Neural progenitor cell (in vitro differentiated cells): Measurements from ENCODE around the gene ESRRB.

Experiments used
- CTCF ChIP-seq: fragments of 200-600 bp; sonication (generic); IDR thresholded peaks from 2 replicates; pipeline ENCODE4 v1.5.1; 2017; ENCODE audit warnings: antibody characterized with exemption, mild to moderate bottlenecking
- EZH2 ChIP-seq: fragments of 200-600 bp; sonication (generic); IDR thresholded peaks from 2 replicates; pipeline ENCODE4 v1.6.1; 2017; ENCODE audit warnings: antibody characterized with exemption, mild to moderate bottlenecking, moderate library complexity

- TF ChIP-seq CTCF (no peak), EZH2 (no peak)
Measured at GRCh38 chr14:76488551-76488950, 112.6 kb downstream of the ESRRB start.
